Effector memory CD4-positive, alpha-beta T cell (primary cell): ENCODE data around the gene SNTG2.

ENCODE experiments used
- DNase-seq, 3 donors: peaks; one replicate each; pipeline ENCODE4 v3.0.0-alpha.2; 2020
- H3K27ac ChIP-seq: 2 replicates; pipeline ENCODE4 v1.7.0; 2013; ENCODE audit warnings: mild to moderate bottlenecking, low read length, moderate library complexity; ENCODE audit not compliant: insufficient read depth, poor library complexity, severe bottlenecking
- H3K27me3 ChIP-seq: replicated peaks from 2 replicates; pipeline ENCODE4 v1.7.0; 2013; ENCODE audit warnings: mild to moderate bottlenecking, low read length; ENCODE audit not compliant: insufficient read depth, control insufficient read depth, poor library complexity, severe bottlenecking
- H3K36me3 ChIP-seq: 2 replicates; pipeline ENCODE4 v1.7.0; 2013; ENCODE audit warnings: mild to moderate bottlenecking, low read length, moderate library complexity; ENCODE audit not compliant: control insufficient read depth, insufficient read depth
- H3K4me1 ChIP-seq: 2 replicates; pipeline ENCODE4 v1.7.0; 2013; ENCODE audit warnings: low read length, mild to moderate bottlenecking; ENCODE audit not compliant: control insufficient read depth, insufficient read depth, poor library complexity, severe bottlenecking
- H3K4me3 ChIP-seq: 2 replicates; pipeline ENCODE4 v1.7.0; 2013; ENCODE audit warnings: low read length, low read depth, mild to moderate bottlenecking; ENCODE audit not compliant: insufficient read depth, poor library complexity, severe bottlenecking
- H3K9me3 ChIP-seq: 2 replicates; pipeline ENCODE4 v1.7.0; 2013; ENCODE audit warnings: mild to moderate bottlenecking, low read length, moderate library complexity; ENCODE audit not compliant: control insufficient read depth

SNTG2 gene

DNA sequence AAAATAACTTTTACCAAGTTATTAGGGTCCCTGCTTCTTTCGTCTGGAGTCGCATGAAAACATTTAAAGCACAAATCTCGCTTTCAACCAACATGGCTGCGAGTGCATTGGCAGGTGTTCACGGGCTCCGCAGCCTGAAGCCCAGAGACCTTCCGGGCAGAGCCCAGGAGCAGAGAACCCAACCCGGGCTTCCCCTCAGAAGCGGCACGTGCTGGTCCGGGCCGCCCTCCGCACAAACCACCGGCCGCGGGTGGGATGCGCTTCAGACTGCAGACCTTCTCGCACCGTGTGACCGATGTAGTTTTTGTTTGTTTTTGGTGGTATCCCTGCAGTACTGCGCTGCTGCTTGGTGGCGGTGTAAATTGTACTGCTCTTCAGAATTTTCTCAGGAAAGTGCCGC, 357.0 kb downstream of the SNTG2 start:
- no peaks in the 10 kb centered on the region for H3K4me1 ChIP-seq
- H3K4me3 ChIP-seq = no peak overlapping the region
- no peak overlapping the region for H3K27ac ChIP-seq
- no peaks in the 10 kb centered on the region for H3K9me3 ChIP-seq
- no peaks in the 10 kb centered on the region for H3K27me3 ChIP-seq
- H3K36me3 ChIP-seq = no peaks in the 10 kb centered on the region
- no peak for DNase-seq

- Histone ChIP-seq H3K36me3 (no peaks in the 10 kb centered on the region), H3K4me1 (no peaks in the 10 kb centered on the region), H3K4me3 (no peak overlapping the region), H3K27me3 (no peaks in the 10 kb centered on the region), H3K9me3 (no peaks in the 10 kb centered on the region), H3K27ac (no peak overlapping the region)
- DNase-seq = no peak
Measured at GRCh38 chr2:1308678-1309077, 358.0 kb downstream of the SNTG2 start.

DNA sequence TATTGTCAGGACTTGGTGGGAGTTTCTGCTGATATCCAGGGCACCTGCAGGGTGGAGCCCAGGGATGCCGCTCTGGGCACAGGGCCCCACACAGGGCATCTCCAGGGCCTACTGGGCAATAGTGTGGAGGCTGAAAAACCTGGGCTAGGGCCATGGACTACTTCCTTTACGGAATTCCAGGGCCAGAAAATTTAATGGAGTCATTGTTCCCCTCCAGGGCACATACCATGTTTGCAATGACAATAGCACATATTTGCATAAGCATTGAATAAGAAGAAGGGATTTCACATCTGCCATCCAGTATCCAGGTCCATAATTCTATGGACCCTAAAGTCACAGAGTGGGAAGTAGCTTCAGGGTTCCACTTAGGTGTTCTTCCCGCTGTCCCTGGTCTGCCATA, 358.9 kb downstream of the SNTG2 start:
- Histone ChIP-seq H3K27me3 (no peaks in the 10 kb centered on the region), H3K27ac (no peak overlapping the region), H3K4me1 (no peaks in the 10 kb centered on the region), H3K4me3 (no peak overlapping the region), H3K9me3 (no peaks in the 10 kb centered on the region), H3K36me3 (no peaks in the 10 kb centered on the region)
- no peak for DNase-seq

GRCh38 chr2:1310202-1310601, 359.6 kb downstream of the SNTG2 start:
- Histone ChIP-seq H3K27me3 (no peaks in the 10 kb centered on the region), H3K4me1 (no peaks in the 10 kb centered on the region), H3K4me3 (no peak overlapping the region), H3K9me3 (no peaks in the 10 kb centered on the region), H3K27ac (no peak overlapping the region), H3K36me3 (no peaks in the 10 kb centered on the region)
- DNase-seq = no peak

GRCh38 chr2:1310866-1311265, 360.2 kb downstream of the SNTG2 start:
- no peaks in the 10 kb centered on the region for H3K4me1 ChIP-seq
- no peak for DNase-seq
- no peaks in the 10 kb centered on the region for H3K36me3 ChIP-seq
- H3K27me3 ChIP-seq = no peaks in the 10 kb centered on the region
- H3K9me3 ChIP-seq = no peaks in the 10 kb centered on the region
- H3K4me3 ChIP-seq = no peak overlapping the region
- no peak overlapping the region for H3K27ac ChIP-seq

- Histone ChIP-seq H3K27me3 (no peaks in the 10 kb centered on the region), H3K4me3 (no peak overlapping the region), H3K27ac (no peak overlapping the region), H3K9me3 (no peaks in the 10 kb centered on the region), H3K36me3 (no peaks in the 10 kb centered on the region), H3K4me1 (no peaks in the 10 kb centered on the region)
- DNase-seq = no peak
Measured at GRCh38 chr2:1313240-1313924, 362.7 kb downstream of the SNTG2 start.

DNA sequence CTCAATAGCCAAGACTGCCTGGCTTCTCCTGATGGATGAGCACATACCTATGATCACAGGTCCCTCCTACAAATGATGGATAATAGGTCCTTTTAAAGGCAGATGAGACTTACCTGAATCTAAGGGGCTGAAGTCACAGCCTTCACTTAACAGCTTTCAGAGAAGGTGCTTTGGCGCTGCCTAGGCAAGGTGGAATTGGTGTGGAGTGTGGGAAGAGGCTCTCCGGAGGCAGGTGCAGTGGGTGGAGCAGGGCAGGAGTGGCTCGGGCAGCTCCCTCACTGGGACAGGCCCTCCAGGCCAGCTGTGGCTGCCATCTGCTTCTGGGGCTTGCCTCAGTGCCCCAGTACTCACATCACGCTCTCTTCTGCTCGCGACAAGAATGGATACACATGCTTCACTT, 363.6 kb downstream of the SNTG2 start:
- DNase-seq = no peak
- H3K9me3 ChIP-seq = no peaks in the 10 kb centered on the region
- H3K27me3 ChIP-seq = no peaks in the 10 kb centered on the region
- H3K36me3 ChIP-seq = no peaks in the 10 kb centered on the region
- H3K4me1 ChIP-seq = no peaks in the 10 kb centered on the region
- no peak overlapping the region for H3K4me3 ChIP-seq
- H3K27ac ChIP-seq = no peak overlapping the region

DNA sequence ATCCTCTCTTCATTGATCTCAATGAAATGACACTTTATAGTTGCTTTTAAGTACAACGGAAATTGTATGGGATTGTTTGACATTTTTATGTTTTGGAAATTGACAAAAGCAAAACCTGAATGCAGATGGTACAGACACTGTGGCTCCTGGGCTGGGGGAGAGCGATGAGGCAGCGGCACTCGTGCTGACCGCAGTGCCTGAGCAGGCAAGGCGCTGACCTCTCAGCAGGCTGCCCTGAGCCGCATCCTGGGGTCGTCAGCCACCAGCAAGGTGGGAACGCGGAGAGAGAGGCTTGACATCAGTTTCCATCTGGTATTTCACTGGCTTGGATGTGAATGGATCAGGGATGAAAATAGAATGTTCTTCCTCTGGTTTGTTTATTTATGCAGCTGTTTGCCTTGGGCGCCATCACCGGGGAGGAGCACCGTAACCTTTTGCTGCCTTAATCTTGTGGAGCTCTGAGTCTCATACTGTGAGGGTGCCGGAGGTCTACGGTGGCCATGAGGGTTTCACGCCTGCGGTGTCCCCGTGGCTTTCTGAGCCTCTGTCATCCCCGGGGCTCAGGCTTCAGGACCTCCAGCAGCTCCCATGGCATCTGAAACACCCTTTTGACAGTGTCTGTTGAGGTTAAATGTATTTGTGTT, 367.8 kb downstream of the SNTG2 start:
- H3K4me1 ChIP-seq = no peaks in the 10 kb centered on the region
- no peak overlapping the region for H3K27ac ChIP-seq
- no peak overlapping the region for H3K4me3 ChIP-seq
- no peak for DNase-seq
- no peaks in the 10 kb centered on the region for H3K27me3 ChIP-seq
- H3K36me3 ChIP-seq = no peaks in the 10 kb centered on the region
- no peaks in the 10 kb centered on the region for H3K9me3 ChIP-seq

DNA sequence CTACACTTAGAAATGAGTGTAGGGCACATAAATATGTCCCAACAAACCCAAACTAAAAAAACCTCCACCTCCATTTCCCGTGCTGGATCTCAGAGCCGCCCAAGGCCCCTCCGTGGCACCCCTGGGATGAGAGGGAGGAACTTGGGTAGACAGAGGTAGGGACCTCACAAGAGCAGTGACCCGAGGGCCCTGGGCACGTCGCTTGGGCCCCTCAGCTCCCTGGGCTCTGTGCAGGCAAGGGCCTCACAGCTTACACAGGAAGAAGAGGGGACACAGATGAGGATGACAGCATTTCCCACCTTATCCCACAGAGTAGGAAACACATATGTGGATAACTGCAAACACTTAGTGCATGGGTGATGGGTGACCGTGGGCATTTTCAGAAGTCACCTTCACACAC, 368.7 kb downstream of the SNTG2 start:
- H3K9me3 ChIP-seq = no peaks in the 10 kb centered on the region
- no peak overlapping the region for H3K27ac ChIP-seq
- H3K4me1 ChIP-seq = no peaks in the 10 kb centered on the region
- H3K27me3 ChIP-seq = no peaks in the 10 kb centered on the region
- H3K4me3 ChIP-seq = no peak overlapping the region
- DNase-seq = no peak
- no peaks in the 10 kb centered on the region for H3K36me3 ChIP-seq

DNA sequence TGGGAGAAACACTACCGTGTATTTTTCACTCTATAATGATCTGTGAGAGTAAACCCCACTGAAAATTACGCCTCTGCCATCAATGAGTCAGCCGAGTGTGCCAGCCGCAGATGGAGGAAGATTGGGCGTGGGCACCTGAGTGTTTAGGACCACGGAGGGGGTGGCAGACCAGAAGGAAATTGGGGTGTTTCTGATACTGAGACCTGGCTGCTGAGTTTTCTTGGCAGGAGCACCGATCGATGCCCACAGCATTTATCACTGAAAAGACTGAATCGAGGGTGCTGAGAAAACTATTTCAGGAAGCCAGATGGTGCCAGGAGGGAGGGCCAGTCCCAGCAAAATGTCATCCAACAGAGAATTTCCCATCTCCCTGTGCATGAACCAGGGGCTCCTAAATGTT, 370.7 kb downstream of the SNTG2 start:
- Histone ChIP-seq H3K36me3 (no peaks in the 10 kb centered on the region), H3K4me1 (no peaks in the 10 kb centered on the region)

More for the DNA sequence above, 370.7 kb downstream of the SNTG2 start:
- H3K27me3 ChIP-seq = no peaks in the 10 kb centered on the region
- no peak overlapping the region for H3K27ac ChIP-seq
- H3K9me3 ChIP-seq = no peaks in the 10 kb centered on the region
- no peak overlapping the region for H3K4me3 ChIP-seq
- DNase-seq = no peak
